K562 treated with DMSO at 1 percent for 4 hours (cell line): ENCODE measurements around the gene PPP6R2. TPM values are rescaled to one million over a fixed set of nuclear protein-coding genes. Genes with fewer than 3 reads are reported as not detected.

Source experiments
- total RNA-seq: library from RNA; unstranded; fragments of 300-600 nt; gene quantifications from 2 replicates; pipeline ENCODE4 v1.2.3, GENCODE V29; 2022; ENCODE audit not compliant: insufficient read depth

The PPP6R2 gene, protein sequence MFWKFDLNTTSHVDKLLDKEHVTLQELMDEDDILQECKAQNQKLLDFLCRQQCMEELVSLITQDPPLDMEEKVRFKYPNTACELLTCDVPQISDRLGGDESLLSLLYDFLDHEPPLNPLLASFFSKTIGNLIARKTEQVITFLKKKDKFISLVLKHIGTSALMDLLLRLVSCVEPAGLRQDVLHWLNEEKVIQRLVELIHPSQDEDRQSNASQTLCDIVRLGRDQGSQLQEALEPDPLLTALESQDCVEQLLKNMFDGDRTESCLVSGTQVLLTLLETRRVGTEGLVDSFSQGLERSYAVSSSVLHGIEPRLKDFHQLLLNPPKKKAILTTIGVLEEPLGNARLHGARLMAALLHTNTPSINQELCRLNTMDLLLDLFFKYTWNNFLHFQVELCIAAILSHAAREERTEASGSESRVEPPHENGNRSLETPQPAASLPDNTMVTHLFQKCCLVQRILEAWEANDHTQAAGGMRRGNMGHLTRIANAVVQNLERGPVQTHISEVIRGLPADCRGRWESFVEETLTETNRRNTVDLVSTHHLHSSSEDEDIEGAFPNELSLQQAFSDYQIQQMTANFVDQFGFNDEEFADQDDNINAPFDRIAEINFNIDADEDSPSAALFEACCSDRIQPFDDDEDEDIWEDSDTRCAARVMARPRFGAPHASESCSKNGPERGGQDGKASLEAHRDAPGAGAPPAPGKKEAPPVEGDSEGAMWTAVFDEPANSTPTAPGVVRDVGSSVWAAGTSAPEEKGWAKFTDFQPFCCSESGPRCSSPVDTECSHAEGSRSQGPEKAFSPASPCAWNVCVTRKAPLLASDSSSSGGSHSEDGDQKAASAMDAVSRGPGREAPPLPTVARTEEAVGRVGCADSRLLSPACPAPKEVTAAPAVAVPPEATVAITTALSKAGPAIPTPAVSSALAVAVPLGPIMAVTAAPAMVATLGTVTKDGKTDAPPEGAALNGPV
- 42.2 and 49.8 TPM in 2 replicates for total RNA-seq

DNA sequence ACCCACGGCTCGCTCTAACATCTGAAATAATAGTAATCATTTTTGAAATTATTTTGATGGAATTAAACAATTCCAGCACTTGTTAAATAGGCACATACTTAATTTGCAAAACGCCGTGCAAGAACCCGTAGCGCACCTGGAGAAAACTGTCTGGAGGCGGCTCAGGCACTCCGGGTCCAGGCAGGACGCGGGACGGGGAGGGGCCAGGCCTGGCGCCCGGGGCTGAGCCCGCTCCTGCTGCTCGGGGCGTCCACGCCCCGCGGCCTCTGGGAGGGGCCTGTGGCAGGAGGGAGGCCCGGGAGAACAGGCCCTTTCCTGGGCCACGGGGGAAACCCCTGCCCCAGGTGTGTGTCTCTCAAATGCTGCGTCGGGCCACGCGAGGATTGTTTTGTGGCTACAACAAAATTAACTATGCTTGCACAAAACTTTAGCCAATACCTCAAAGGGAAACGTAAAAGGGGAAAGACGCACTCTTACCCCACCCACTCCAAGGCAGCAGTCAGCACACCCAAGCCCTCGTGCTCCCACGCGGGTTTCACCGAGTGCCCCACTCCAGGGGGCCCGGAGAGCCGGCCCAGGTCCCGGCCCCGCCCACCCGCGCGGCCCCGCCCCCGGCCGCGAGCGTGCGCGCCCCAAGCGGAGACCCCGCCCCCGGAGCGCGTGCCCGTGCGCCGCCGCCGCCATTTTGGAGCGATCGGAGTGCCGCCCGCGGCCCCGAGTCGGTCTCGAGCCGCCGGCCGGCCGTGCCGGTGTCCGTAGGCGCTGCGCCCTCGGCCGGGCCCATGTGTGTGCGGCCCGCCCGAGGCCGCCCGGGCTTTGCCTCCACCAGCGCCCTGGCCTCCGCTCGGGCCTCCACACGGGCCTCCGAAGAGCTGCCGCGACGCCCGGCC, at the start of gene PPP6R2:
Gene PPP6R2 (plus strand): TSS at position 677 of the 890 bp plus-strand sequence. CDS start 50,582 bp downstream, outside the sequence.

DNA sequence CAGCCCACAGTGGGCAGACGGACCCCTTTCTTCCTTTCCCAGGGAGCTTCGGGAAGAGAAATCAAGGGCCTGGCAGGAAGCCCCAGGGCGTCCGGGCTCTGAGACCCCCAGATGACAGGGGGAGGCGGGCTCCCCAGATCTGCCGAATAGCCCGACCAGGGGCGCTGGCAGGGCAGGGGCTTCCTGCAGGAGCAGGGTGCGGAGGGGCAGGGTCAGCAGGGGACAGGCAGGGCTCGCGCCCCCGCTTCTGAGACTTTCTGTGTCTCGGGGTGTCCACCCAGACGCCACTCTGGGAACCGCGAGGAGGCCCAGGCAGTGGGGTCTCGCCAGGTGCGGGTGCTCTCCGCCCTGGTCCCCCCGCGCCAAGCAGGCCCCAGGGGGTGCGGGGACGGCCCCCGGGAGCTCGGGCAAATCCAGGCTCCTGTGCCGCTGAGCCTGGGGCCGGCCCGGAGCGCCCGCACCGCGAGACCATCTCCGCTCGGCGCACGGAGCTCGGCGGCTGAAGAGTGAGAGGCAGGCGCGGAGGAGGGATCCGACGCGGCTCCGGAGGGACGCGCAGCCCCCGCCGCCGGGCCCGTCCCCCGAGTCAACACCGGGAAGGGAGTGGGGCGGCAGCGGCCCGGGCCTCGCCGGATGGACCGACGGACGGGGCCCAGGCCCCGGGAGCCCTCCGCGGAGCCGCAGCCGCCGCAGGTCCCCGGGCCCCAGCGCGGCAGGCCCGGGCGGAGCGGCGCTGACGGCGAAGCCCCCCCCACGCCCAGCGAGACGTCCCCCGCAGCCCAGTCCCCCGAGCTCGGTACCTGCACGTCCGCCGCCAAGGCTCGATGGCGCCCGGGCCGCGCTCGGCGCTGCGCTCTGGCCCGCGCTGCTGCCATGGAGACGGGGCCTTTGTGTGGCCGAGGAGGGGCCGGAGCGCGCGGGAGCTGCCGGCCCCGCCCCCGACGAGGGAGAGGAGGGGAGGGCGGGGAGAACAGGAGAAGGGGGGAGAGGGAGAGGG, 36.1 kb upstream of the PPP6R2 start, which contains the start of gene PLXNB2:
Gene PLXNB2 (minus strand): TSS at position 894 of the 997 bp plus-strand sequence. CDS start 17,062 bp downstream, outside the sequence.

DNA sequence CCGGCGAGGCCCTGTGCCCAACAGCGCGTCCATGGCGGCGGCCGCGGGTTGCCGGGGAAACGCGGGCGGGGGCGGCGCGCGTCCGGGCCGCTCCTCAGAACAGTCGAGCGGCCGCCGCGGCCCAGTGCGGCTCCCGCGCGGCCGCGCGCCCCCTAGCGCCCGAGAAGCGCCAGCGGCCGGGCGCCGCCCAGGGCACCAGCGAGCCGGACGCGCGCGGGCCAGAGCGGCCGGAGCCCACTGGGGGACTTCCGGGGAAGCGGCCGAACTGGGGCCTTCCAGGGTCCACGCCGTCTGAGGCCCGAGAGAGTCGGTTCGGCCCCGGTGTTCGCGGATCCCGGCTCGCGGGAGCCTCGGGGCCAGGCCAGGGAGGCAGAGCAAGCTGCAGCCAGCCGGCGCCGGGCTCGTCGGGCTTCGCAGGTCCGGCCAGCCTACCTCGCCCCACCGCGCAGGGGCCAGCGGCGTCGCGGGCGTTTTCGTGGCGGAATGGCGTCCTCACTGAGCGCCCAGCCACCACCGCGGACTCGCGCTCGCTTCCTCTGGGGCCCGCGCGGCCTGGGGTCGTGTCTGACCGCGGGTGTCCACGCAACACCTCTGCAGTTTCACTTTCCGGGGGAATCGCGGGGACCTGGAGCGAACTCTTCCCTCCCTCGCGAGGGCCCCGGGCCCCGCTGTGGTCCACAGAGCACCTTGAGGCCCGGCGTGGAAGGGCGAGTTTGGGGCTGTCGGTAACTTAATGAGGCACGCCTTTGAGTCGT, 16.0 kb upstream of the PPP6R2 start, which contains the start of gene DENND6B:
Gene DENND6B (minus strand): TSS at position 57 of the 755 bp plus-strand sequence. CDS start 24 bp downstream, at position 33.

GRCh38 chr22:50474710-50475651, 131.9 kb downstream of the PPP6R2 start, which contains the start of gene SBF1:
SBF1 (minus strand) TSS chr22:50475035; CDS start chr22:50474840, 195 bp downstream.

GRCh38 chr22:50481440-50482106, 138.4 kb downstream of the PPP6R2 start, which contains the start of gene ADM2:
ADM2 (plus strand) TSS chr22:50481543; CDS start chr22:50481848, 305 bp downstream.

GRCh38 chr22:50486561-50487289, 143.6 kb downstream of the PPP6R2 start, which contains the start of gene MIOX:
MIOX (plus strand) TSS chr22:50486859; CDS start chr22:50486898, 39 bp downstream.

Other genes with a start within 250 kb of the PPP6R2 start
- gene PANX2, start 172.6 kb upstream of the PPP6R2 start, total RNA-seq, result 24.4 and 28.0 TPM in 2 replicates
- gene TRABD, start 157.4 kb upstream of the PPP6R2 start, total RNA-seq, result 54.3 and 67.9 TPM in 2 replicates
- gene SELENOO, start 142.3 kb upstream of the PPP6R2 start, total RNA-seq, result 19.9 and 32.2 TPM in 2 replicates
- 11.9 and 16.1 TPM in 2 replicates for gene TUBGCP6, start 98.3 kb upstream of the PPP6R2 start, total RNA-seq
- gene HDAC10, start 92.1 kb upstream of the PPP6R2 start, total RNA-seq, result 25.1 and 29.2 TPM in 2 replicates
- 24.5 and 32.8 TPM in 2 replicates for gene MAPK12, start 81.6 kb upstream of the PPP6R2 start, total RNA-seq
- 7.2 and 11.4 TPM in 2 replicates for gene MAPK11, start 72.9 kb upstream of the PPP6R2 start, total RNA-seq
- 34.3 and 35.7 TPM in 2 replicates for gene PLXNB2, start 35.7 kb upstream of the PPP6R2 start, total RNA-seq
- gene DENND6B, start 16.3 kb upstream of the PPP6R2 start, total RNA-seq, result 1.8 TPM in 2 replicates
- 46.6 and 47.5 TPM in 2 replicates for gene SBF1, start 131.7 kb downstream of the PPP6R2 start, total RNA-seq
- 8.0 and 9.4 TPM in 2 replicates for gene ADM2, start 138.2 kb downstream of the PPP6R2 start, total RNA-seq
- not detected in 2 replicates for gene MIOX, start 143.5 kb downstream of the PPP6R2 start, total RNA-seq
- gene LMF2, start 164.4 kb downstream of the PPP6R2 start, total RNA-seq, result 52.4 and 57.2 TPM in 2 replicates
- 70.5 and 85.1 TPM in 2 replicates for gene NCAPH2, start 164.9 kb downstream of the PPP6R2 start, total RNA-seq
- gene SCO2, start 182.3 kb downstream of the PPP6R2 start, total RNA-seq, result 2.4 and 4.6 TPM in 2 replicates
- 4.4 and 7.1 TPM in 2 replicates for gene TYMP, start 186.7 kb downstream of the PPP6R2 start, total RNA-seq
- gene KLHDC7B, start 202.6 kb downstream of the PPP6R2 start, total RNA-seq, result 8.1 and 14.9 TPM in 2 replicates
- not detected in 2 replicates for gene SYCE3, start 219.6 kb downstream of the PPP6R2 start, total RNA-seq
- 6.1 and 10.6 TPM in 2 replicates for gene CPT1B, start 235.1 kb downstream of the PPP6R2 start, total RNA-seq
- 17.3 and 26.2 TPM in 2 replicates for gene CHKB, start 239.5 kb downstream of the PPP6R2 start, total RNA-seq